ENCODE data around the gene ZNF280D.

ZNF280D gene

GRCh38 chr15:56660943-56661342 lies 72.4 kb downstream of the ZNF280D start:
- Mint-ChIP-seq H3K36me3 (ENCODE audit: low read depth) (peaks cover 43% of the 10 kb centered on the region), H3K9me3 (no peaks in the 10 kb centered on the region), H3K27ac (no peak overlapping the region), H3K4me3 (no peak overlapping the region), H3K4me1 (ENCODE audit: low read depth) (peaks cover 9% of the 10 kb centered on the region), H3K27me3 (ENCODE audit: low read depth) (no peaks in the 10 kb centered on the region)

- Mint-ChIP-seq H3K27me3 (ENCODE audit: low read depth) (no peaks in the 10 kb centered on the region), H3K9me3 (no peaks in the 10 kb centered on the region), H3K4me3 (no peak overlapping the region), H3K4me1 (ENCODE audit: low read depth) (peaks cover 11% of the 10 kb centered on the region), H3K36me3 (ENCODE audit: low read depth) (peaks cover 33% of the 10 kb centered on the region), H3K27ac (no peak overlapping the region)
Observed at GRCh38 chr15:56659197-56659596, 74.1 kb downstream of the ZNF280D start.

DNA sequence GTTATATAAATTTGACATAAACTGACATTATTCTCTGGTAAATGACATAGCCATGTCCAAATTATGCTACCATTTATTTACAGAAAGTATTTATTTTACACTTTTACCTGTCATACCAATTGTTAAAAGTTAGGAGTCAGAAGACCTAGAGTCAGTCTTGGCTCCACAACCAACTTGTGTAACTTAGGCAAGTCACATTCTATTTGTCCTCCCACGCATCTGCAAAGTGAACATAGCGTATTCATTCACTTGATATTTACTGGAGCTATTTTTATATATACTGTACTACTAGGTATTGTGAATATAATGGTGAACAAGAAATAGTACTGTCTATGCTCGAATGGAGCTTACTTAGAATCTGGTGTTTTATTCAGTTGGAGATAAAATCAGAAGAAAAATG lies 78.7 kb downstream of the ZNF280D start:
- H3K36me3 Mint-ChIP-seq (ENCODE audit: low read depth), result peaks cover 18% of the 10 kb centered on the region
- H3K4me1 Mint-ChIP-seq (ENCODE audit: low read depth), result peaks cover 11% of the 10 kb centered on the region

DNA sequence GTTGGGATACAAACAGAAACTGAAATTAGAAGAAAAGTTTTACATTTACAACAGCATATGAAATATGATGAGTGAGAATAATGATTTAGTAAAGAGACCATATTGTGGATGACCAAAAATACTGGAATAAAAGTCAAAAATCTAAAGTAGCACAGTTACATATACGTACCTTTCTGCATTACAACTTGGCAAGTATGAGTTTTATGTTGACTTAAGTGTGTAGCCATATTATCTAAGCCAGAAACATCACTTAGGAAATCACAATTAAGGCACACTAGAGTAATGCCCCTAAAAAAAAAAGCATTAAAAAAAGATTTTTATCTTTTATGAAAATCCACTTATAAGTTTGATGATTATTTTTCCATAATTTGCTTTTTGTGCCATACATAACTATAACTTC lies 79.1 kb downstream of the ZNF280D start:
- no peaks in the 10 kb centered on the region for H3K9me3 Mint-ChIP-seq
- H3K4me1 Mint-ChIP-seq (ENCODE audit: low read depth), result peaks cover 10% of the 10 kb centered on the region
- no peak overlapping the region for H3K27ac Mint-ChIP-seq
- no peak overlapping the region for H3K4me3 Mint-ChIP-seq
- H3K36me3 Mint-ChIP-seq (ENCODE audit: low read depth), result peaks cover 18% of the 10 kb centered on the region
- H3K27me3 Mint-ChIP-seq (ENCODE audit: low read depth), result no peaks in the 10 kb centered on the region

More for the DNA sequence above, 78.7 kb downstream of the ZNF280D start:
- no peaks in the 10 kb centered on the region for H3K9me3 Mint-ChIP-seq
- H3K27ac Mint-ChIP-seq, result no peak overlapping the region
- H3K4me3 Mint-ChIP-seq, result no peak overlapping the region
- H3K27me3 Mint-ChIP-seq (ENCODE audit: low read depth), result no peaks in the 10 kb centered on the region

GRCh38 chr15:56653787-56654186 lies 79.5 kb downstream of the ZNF280D start:
- H3K27me3 Mint-ChIP-seq (ENCODE audit: low read depth), result no peaks in the 10 kb centered on the region
- H3K36me3 Mint-ChIP-seq (ENCODE audit: low read depth), result peaks cover 20% of the 10 kb centered on the region
- peaks cover 9% of the 10 kb centered on the region for H3K4me1 Mint-ChIP-seq (ENCODE audit: low read depth)
- no peak overlapping the region for H3K27ac Mint-ChIP-seq
- H3K9me3 Mint-ChIP-seq, result no peaks in the 10 kb centered on the region
- no peak overlapping the region for H3K4me3 Mint-ChIP-seq

- H3K4me3 Mint-ChIP-seq, result no peak overlapping the region
- H3K27me3 Mint-ChIP-seq (ENCODE audit: low read depth), result no peaks in the 10 kb centered on the region
- H3K9me3 Mint-ChIP-seq, result no peaks in the 10 kb centered on the region
- no peak overlapping the region for H3K27ac Mint-ChIP-seq
- peaks cover 22% of the 10 kb centered on the region for H3K36me3 Mint-ChIP-seq (ENCODE audit: low read depth)
- H3K4me1 Mint-ChIP-seq (ENCODE audit: low read depth), result peaks cover 9% of the 10 kb centered on the region
Observed at GRCh38 chr15:56653107-56653506, 80.2 kb downstream of the ZNF280D start.

- no peaks in the 10 kb centered on the region for H3K9me3 Mint-ChIP-seq
- H3K36me3 Mint-ChIP-seq (ENCODE audit: low read depth), result peaks cover 14% of the 10 kb centered on the region
- H3K27ac Mint-ChIP-seq, result no peak overlapping the region
- H3K27me3 Mint-ChIP-seq (ENCODE audit: low read depth), result no peaks in the 10 kb centered on the region
- peaks cover 3% of the 10 kb centered on the region for H3K4me1 Mint-ChIP-seq (ENCODE audit: low read depth)
- H3K4me3 Mint-ChIP-seq, result no peak overlapping the region
Observed at GRCh38 chr15:56648311-56648710, 85.0 kb downstream of the ZNF280D start.

DNA sequence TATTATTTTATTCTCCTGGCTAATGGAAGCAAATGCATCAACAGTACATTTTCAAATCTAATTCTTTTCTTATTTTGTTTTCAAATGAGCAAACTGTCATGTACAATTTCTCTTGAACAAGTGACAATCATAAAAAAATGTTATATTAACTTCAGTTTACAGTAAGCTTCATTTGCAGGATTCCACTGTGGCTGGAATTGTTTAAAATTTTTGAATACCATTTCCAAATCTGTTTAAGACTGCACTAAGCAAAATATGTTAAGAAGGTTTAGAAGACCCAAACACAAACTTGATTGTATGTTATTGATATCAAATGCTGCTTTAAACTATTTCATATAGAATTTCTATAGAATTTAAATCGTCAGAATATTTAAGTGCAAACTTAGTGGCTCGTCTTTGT lies 92.8 kb downstream of the ZNF280D start:
- Mint-ChIP-seq H3K4me3 (no peak overlapping the region), H3K9me3 (no peaks in the 10 kb centered on the region)

GRCh38 chr15:56640127-56640526 lies 93.2 kb downstream of the ZNF280D start:
- H3K36me3 Mint-ChIP-seq (ENCODE audit: low read depth), result peaks cover 4% of the 10 kb centered on the region

More for the DNA sequence above, 92.8 kb downstream of the ZNF280D start:
- Mint-ChIP-seq H3K36me3 (ENCODE audit: low read depth) (peaks cover 4% of the 10 kb centered on the region), H3K4me1 (ENCODE audit: low read depth) (no peaks in the 10 kb centered on the region), H3K27me3 (ENCODE audit: low read depth) (no peaks in the 10 kb centered on the region), H3K27ac (no peak overlapping the region)

DNA sequence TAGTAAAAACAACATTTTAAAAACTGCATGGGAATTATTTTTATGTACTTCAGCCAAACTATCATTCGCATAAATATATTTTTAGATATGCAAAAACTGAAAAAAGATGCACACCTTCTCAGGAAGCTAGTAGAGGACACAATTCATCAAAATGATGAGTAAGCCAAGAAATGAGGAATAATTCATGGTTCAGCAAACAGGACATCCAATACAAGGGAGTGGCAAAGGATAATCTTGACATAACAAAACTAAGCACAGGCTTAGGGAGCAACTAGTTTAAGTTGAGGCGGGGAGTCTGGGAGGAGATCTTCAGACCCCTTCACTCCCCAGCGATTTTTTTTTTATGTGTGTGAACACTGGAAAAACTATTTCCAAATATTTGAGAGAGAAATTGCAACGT lies 93.7 kb downstream of the ZNF280D start:
- H3K4me3 Mint-ChIP-seq, result no peak overlapping the region
- peaks cover 4% of the 10 kb centered on the region for H3K36me3 Mint-ChIP-seq (ENCODE audit: low read depth)
- no peaks in the 10 kb centered on the region for H3K4me1 Mint-ChIP-seq (ENCODE audit: low read depth)
- no peak overlapping the region for H3K27ac Mint-ChIP-seq
- no peaks in the 10 kb centered on the region for H3K27me3 Mint-ChIP-seq (ENCODE audit: low read depth)
- H3K9me3 Mint-ChIP-seq, result no peaks in the 10 kb centered on the region

More at GRCh38 chr15:56640127-56640526, 93.2 kb downstream of the ZNF280D start:
- no peaks in the 10 kb centered on the region for H3K4me1 Mint-ChIP-seq (ENCODE audit: low read depth)
- no peaks in the 10 kb centered on the region for H3K9me3 Mint-ChIP-seq
- H3K4me3 Mint-ChIP-seq, result no peak overlapping the region
- H3K27ac Mint-ChIP-seq, result no peak overlapping the region
- H3K27me3 Mint-ChIP-seq (ENCODE audit: low read depth), result no peaks in the 10 kb centered on the region

DNA sequence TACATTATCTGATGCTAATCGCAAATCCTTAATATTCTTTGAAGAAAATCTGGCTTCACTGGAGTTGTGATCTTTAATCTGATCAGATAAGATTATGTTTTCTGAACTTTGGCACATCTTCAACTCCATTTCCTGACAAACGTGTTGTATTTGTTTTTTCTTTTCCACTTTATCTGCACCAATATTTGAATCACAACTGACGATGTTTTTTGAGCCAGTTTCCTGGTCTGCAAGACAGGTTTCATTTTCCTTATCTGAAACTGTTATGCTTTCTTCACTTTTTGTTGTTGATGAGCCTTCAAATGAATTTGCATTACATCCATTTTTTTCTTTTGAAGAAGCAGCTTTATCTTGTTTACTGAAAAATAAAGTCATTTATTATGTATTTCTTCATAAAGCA lies 101.5 kb downstream of the ZNF280D start:
- Mint-ChIP-seq H3K9me3 (no peaks in the 10 kb centered on the region), H3K4me1 (ENCODE audit: low read depth) (no peaks in the 10 kb centered on the region), H3K27ac (peak overlapping the region; percentile 34), H3K27me3 (ENCODE audit: low read depth) (no peaks in the 10 kb centered on the region), H3K4me3 (no peak overlapping the region), H3K36me3 (ENCODE audit: low read depth) (peaks cover 9% of the 10 kb centered on the region)

GRCh38 chr15:56628893-56629532 lies 104.3 kb downstream of the ZNF280D start:
- Mint-ChIP-seq H3K4me3 (no peak overlapping the region), H3K9me3 (no peaks in the 10 kb centered on the region), H3K27me3 (ENCODE audit: low read depth) (no peaks in the 10 kb centered on the region), H3K27ac (no peak overlapping the region), H3K4me1 (ENCODE audit: low read depth) (no peaks in the 10 kb centered on the region), H3K36me3 (ENCODE audit: low read depth) (peaks cover 9% of the 10 kb centered on the region)

GRCh38 chr15:56619887-56620286 lies 113.4 kb downstream of the ZNF280D start:
- peaks cover 3% of the 10 kb centered on the region for H3K9me3 Mint-ChIP-seq
- H3K27ac Mint-ChIP-seq, result no peak overlapping the region
- H3K27me3 Mint-ChIP-seq (ENCODE audit: low read depth), result peaks cover 5% of the 10 kb centered on the region
- H3K36me3 Mint-ChIP-seq (ENCODE audit: low read depth), result peaks cover 1% of the 10 kb centered on the region
- H3K4me3 Mint-ChIP-seq, result no peak overlapping the region
- peaks cover 4% of the 10 kb centered on the region for H3K4me1 Mint-ChIP-seq (ENCODE audit: low read depth)

GRCh38 chr15:56617628-56618027 lies 115.7 kb downstream of the ZNF280D start:
- no peak overlapping the region for H3K4me3 Mint-ChIP-seq
- peaks cover 3% of the 10 kb centered on the region for H3K9me3 Mint-ChIP-seq
- peaks cover 1% of the 10 kb centered on the region for H3K36me3 Mint-ChIP-seq (ENCODE audit: low read depth)
- no peak overlapping the region for H3K27ac Mint-ChIP-seq
- peaks cover 8% of the 10 kb centered on the region for H3K27me3 Mint-ChIP-seq (ENCODE audit: low read depth)
- H3K4me1 Mint-ChIP-seq (ENCODE audit: low read depth), result peaks cover 4% of the 10 kb centered on the region

- peaks cover 9% of the 10 kb centered on the region for H3K27me3 Mint-ChIP-seq (ENCODE audit: low read depth)
- peaks cover 1% of the 10 kb centered on the region for H3K36me3 Mint-ChIP-seq (ENCODE audit: low read depth)
- no peak overlapping the region for H3K27ac Mint-ChIP-seq
- H3K4me3 Mint-ChIP-seq, result no peak overlapping the region
- H3K4me1 Mint-ChIP-seq (ENCODE audit: low read depth), result peaks cover 4% of the 10 kb centered on the region
- peaks cover 3% of the 10 kb centered on the region for H3K9me3 Mint-ChIP-seq
Observed at GRCh38 chr15:56616551-56616950, 116.8 kb downstream of the ZNF280D start.

GRCh38 chr15:56613811-56614210 lies 119.5 kb downstream of the ZNF280D start:
- H3K36me3 Mint-ChIP-seq (ENCODE audit: low read depth), result no peaks in the 10 kb centered on the region
- H3K27ac Mint-ChIP-seq, result no peak overlapping the region
- peaks cover 23% of the 10 kb centered on the region for H3K27me3 Mint-ChIP-seq (ENCODE audit: low read depth)
- H3K9me3 Mint-ChIP-seq, result no peaks in the 10 kb centered on the region
- no peaks in the 10 kb centered on the region for H3K4me1 Mint-ChIP-seq (ENCODE audit: low read depth)
- H3K4me3 Mint-ChIP-seq, result no peak overlapping the region
